ENCODE results near the gene NLGN1.

NLGN1 gene

DNA sequence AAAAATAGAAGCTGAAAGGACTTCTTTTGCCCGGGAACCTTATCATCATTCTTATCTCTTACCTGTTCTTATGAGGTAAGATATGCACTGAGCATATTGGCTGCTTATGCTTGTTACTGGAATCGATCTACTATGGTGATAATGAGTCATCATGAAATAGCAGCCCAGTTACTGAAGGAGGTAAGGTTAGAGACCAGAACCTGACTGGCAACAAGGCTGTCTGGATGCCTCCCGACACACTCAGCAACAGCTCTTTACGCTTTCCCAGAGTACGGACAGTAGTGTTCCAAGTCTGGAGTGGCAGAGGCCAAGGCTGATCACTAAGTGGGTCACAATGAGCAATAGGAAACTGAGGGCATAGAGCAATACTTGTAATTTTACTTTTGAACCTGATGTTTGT, 314.1 kb downstream of the NLGN1 start:
- no peak for DNase-seq (ENCODE audit: low read depth)

DNA sequence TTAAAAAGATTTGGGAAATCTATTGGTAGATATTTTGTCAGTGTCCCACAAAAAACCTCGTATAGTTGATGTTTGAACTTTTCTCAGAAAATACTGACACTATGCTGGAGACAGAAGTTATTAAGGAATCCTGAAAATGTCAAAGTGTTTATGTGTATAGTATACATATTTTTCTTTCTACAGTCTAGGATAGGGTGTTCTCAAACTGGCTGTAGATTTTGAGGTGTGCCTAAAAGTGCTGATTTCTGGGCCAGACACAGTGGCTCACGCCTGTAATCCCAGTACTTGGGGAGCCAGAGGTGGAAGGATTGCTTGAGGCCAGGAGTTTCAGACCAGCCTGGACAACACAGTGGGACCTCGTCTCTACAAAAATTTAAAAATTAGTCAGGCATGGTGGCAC, 322.0 kb downstream of the NLGN1 start:
- DNase-seq (ENCODE audit: low read depth), result no peak

DNA sequence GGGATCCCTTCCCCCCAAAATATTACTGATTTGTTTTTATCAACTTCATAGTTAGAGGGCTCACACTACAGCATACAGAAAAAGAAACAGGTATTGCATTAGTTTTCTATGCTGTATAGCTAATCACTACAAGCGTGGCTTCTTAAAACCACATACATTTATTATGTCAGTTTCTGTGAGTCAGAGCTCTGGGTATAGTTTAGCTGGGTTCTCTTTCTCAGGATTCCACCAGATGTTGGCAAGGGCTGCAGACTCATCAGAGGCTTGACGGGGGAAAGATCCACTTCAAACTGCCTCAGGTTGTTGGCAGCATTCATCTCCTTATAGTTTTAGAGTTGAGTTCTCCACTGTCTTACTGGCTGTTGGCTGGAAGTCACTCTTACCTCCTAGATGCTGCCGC, 328.0 kb downstream of the NLGN1 start:
- DNase-seq (ENCODE audit: low read depth), result no peak

DNA sequence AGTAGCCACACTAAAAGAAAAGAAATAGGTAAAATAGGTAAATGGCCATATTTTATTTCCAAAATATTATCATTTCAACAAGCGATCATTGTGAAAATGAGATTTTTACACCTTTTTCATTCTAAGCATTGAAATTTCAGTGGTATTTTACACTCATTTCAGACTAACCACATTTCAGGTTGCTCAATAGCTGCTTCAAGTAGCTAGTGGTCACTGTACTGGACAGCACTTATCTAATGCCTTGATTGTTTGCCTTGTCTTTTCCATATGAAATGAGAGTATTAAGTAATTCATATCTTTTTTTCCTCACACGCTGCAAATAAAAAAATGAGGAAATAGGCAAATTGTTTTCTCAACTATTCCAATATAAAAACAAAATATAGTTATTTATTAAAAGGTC, 332.8 kb downstream of the NLGN1 start:
- DNase-seq (ENCODE audit: low read depth), result no peak

DNA sequence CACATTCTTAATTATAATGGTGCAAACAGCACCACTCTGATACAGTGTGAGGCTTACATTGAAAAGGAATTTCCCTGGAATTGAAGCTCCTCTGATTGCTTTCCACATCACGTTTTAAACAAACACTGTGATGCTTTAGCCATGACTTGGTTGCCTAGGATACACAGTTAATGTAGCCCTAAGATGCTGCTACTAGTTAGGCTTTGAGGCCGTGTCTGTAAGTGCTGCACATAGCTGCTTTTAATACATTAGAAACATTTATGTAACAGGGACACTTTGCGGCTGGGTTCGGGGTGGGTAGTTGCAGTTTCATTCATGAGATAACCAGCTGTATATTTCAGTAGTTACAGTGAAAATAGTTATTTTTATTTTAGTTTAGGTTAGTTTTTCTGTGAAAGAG, 334.7 kb downstream of the NLGN1 start:
- DNase-seq (ENCODE audit: low read depth), result no peak

DNA sequence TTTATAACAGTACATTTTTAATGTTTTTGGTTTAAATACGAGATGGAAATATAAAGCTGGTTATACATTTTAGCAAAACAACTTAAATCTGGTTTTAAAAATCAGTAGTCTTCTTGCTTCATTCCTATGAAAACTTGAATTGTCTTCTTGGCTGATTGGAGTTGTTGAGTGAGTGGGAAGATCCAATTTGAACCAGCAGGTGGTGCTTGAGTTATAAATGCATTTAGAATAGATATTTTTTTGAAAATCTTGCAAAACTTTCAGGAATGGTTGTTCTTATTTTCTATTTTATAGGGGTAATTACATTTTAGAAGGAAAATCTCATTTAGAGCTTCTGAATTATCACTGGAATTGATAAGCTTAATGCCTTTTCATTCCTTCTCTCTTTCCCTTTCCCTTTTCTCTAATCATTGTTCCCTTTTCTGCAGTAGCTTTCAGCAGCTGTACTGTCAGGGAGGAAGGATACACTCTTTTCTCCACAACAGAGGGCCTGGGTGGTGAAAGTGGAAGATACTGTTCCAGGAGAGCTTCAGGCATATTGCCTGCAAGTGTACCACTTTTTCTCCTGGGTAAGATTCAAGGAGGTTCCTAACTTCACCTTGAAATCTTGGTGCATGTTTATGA, 335.6 kb downstream of the NLGN1 start:
- DNase-seq (ENCODE audit: low read depth), result no peak

DNA sequence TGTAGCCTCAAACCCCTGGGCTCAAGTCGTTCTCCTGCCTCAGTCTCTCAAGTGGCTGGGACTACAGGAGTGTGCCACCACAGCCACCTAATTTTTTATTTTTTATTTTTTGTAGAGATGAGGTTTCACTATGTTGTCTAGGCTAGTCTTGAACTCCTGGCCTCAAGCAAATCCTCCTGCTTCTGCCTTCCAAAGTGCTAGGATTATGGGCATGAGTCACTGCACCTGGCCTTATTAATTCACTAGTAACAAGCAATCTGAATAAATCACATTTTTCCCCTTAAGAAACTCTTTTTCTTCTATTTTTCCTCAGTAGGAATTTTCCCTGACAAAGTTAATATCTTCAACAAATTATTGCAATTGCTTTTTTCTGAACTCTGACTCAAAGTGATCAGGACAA, 336.9 kb downstream of the NLGN1 start:
- no peak for DNase-seq (ENCODE audit: low read depth)

DNA sequence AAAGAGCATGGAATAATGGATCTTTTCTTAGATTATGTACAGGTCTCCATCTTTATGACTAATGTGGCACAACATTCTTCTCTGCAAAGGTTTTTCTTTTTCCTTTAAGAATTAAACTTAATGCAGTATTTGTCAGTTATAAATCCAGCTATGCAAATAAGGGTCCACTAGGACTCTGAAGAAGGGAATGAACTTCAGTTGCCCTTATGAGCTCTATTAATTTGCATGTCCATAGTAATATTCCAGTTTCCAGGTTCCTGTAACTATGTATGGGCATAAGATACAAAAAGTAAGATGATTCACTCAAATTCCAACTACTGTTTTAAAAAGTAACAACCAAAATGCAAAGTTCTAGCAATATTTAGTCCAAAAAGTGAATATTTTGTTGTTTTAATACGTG, 337.4 kb downstream of the NLGN1 start:
- no peak for DNase-seq (ENCODE audit: low read depth)

DNA sequence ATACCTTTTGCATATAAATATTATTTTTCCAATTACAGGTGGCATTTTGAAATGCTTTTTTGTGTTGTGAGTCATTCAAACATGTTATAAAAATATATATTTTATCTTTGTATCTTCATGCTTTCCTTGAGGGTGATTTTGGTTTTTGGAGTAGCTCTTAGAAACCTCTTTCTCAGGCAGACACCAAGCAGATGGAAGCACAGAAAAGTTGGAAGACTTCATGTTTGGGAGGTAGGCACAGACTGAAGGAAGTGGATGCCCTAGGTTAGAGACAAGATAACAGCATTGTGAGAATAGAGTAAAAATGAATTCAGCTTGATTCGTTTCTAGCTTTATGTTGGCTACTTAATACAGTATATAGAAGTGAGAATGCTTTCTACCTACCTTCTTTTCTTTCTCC, 338.3 kb downstream of the NLGN1 start:
- no peak for DNase-seq (ENCODE audit: low read depth)

DNA sequence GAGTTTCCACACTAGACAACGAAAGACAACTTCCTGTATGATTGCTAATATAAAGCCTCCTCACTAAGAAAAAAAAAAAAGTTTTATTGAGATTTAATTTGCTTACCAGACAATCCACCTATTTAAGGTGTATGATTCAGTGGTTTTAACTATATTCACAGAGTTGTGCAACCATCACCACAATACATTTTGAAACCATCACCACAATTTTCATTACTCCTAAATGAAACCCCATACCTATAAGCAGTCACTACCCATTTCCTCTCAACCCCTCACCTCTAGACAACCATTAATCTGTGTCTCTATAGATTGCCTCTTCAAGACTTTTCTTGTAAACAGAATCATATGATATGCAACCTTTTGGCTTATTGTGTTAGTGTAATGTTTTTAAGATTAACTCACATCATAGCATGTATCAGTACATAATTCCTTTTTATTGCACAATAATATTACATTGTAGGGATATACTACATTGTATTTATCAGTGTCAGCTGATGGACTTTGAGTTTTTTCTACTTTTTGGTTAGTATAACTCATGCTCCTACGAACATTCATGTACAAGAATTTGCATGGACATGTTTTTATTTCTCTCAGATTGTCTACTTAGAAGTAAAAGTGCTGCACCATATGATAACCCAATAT, 339.7 kb downstream of the NLGN1 start:
- no peak for DNase-seq (ENCODE audit: low read depth)

DNA sequence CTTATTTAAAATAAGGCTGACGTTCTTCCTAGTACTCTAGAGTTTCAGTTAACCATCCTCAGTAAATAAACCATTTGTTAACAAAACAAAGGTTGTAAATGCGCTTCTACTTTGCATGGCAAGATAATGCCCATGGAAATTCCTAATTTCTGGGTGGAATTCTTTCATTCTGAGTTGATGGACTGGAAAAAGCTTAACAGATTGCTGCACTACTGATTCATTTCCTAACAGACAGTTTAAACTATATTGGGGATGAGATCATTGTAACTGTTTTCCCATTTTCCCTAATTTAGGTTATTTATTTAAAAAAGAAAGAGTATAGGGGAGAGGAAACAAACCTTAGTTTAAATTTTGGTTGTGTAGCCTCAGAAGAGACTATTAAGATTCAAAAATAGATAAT, 342.2 kb downstream of the NLGN1 start:
- DNase-seq (ENCODE audit: low read depth), result no peak

DNA sequence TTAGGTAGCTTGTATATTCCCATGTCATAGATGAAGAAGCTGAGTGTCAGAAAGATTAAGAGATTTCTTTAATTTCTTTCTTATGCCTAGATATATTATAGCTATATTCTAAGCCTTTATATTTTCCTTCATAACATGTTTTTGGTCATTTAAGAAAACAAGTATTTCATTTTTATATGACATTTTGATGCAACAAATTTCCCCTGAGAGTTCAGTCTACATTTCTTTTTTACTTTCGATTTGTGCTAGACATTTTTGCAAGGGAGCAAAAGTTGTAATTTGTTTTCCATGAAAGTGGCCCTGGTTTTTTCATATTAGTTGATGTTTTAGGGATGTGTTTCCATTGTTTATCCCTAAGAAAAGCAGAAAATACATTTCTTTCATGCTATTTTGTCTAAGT, 344.9 kb downstream of the NLGN1 start:
- DNase-seq (ENCODE audit: low read depth), result no peak

DNA sequence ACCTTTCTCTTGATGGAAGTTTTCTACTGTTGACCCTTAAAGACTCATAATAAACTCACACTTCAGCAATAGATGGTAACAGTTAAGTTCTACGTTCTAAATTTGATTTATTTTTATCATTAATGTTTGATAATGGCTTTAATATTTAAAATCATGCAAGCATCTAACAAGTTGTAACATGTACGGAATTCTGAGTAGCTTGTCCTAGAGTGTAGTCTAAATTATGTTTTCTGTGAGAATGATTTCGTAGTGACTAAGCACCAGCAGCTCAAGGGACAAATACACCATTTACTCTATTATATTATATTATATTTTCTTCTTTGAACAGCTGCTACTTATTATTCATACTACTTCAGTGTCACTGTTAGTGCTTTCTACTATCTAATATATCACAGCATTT, 345.6 kb downstream of the NLGN1 start:
- no peak for DNase-seq (ENCODE audit: low read depth)

DNA sequence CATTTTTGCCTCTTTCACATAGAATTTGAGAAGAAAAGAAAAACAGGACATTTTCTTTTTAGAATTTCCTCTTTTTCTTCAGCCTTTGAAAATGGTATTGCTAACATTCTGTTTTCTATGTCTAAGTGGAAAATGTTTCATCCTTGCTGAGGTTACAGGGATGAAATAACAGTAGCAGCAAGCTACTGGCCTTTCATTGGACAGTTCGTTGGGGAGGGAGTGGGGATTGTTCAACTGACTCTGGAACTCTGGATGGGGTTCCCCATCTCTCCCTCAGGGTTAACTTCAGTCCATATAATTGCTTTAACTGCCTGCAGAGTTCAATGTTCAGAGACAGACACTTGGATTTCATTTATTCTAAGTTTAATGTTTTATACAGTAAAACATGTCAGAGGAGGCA, 346.0 kb downstream of the NLGN1 start:
- no peak for DNase-seq (ENCODE audit: low read depth)

DNA sequence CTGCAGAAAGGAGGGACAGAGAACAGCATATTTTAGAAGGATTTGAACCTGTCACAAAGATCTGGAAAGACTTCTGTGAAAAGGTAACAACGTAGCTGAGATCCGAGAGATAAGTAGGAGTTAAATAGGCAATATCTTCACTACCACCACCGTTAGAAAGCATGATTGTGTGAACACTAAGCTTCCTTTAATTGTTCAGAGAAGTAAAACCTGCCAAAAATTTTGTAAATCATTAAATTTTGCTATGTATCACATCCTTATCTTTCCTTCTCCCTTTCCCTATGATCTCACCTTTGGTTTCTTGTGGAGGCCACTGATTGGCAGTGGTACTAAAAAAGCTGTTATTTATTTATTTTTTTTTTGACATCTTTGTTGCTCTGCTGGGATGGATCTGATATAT, 346.9 kb downstream of the NLGN1 start:
- no peak for DNase-seq (ENCODE audit: low read depth)

DNA sequence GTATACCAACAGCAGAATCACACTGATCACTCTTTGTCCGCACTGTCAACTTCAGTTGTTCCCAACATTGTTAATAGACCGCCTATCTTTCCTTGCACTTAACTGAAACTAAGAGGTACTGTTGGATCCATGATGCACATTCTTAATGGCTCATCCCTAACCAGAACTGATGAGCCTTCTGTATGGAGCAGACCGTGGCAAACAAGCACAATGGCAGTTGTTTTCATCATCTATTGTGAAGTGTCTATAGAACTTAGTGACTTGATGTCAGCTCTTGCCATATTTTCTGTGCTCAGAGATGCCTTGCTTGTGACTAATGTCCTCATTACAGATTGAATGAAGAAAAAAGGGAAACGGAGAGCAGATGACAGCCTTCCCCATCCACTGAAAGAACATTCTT, 347.4 kb downstream of the NLGN1 start:
- DNase-seq (ENCODE audit: low read depth), result no peak

DNA sequence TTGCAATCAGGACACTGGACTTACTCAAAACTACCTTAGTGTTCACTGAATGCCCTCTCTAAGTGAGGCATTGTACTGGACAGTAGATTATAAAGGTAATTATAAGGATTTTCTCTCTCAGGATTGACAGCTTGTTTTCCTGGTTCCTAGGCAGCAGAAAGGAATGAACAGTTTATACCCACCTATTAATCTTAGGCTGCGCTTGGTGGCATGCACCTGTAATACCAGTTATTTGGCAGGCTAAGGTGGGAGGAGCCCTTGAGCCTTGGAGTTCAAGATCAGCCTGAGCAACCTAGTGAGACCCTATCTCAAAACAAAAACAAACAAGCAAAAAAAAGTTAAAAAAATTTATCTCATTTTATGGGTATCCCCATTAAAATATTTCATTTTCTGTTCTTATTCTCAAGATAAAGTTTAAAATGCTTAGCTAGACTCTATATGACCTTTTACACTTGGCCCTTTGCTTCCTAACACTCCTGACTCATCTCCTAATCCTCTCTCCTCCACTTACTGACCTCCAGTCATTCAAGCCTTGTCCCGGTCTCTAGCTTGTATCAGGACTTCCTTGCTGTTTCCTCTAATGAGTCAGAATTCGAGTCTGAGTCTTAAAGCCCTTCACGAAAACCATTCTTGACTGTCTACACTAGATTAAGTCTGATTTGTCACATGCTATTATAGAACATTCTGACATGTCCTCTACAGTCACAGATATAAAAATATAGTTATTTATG, 348.6 kb downstream of the NLGN1 start:
- DNase-seq (ENCODE audit: low read depth), result no peak

DNA sequence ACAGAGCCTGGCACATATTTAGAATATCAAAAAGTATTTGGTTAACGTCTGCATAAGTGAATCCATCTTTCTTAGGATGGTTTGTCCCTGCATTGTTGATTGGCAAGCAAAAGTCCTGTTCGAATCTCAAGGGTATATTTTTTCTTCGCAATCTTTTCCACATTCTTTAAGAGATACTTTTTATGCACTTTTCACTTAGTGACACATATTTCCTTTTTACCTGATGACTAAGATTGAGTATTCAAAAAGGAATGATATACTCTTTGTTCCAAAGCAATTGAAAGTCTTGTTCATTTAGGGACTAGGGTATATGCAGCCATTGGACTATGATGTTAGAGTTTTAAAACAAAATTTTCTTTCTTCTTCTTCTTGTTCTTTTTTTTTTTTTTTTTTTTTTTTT, 349.9 kb downstream of the NLGN1 start:
- no peak for DNase-seq (ENCODE audit: low read depth)

DNA sequence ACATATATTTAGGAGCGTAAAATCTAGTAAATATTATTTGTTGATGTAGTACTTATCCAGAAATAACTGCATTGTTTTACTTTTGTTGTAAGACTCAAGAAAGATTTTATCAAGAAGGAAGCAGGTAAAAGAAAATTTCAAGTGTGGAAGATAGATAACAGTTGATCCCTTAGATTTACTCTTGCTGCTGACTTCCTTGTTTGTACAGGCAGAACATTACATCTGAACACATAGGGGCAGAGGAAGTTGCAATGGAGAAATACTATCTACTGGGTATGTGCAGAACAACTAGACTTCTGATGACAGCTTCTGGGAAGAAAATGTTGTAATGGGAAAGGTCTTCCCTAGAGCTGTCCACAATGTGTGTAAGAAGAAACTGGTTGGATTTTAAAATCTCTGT, 350.6 kb downstream of the NLGN1 start:
- no peak for DNase-seq (ENCODE audit: low read depth)

DNA sequence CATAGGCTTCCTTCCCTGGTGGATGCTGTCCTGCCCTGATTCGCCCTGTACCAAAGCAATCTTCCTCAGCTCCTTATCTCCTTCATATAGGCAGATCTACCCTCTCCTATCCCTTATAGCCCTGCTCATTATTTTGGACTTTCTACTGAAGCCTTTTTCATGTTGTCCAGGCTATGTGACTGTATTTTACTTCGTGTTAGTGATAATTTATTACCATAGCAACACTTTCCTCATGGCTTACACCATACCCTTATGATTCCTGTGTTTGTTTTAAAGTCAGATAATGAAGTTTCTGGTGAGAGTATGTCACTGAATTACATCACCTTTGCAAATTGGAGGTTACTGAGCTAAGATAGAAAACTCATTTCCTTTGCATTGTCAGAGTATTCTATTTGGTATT, 352.6 kb downstream of the NLGN1 start:
- DNase-seq (ENCODE audit: low read depth), result no peak

DNA sequence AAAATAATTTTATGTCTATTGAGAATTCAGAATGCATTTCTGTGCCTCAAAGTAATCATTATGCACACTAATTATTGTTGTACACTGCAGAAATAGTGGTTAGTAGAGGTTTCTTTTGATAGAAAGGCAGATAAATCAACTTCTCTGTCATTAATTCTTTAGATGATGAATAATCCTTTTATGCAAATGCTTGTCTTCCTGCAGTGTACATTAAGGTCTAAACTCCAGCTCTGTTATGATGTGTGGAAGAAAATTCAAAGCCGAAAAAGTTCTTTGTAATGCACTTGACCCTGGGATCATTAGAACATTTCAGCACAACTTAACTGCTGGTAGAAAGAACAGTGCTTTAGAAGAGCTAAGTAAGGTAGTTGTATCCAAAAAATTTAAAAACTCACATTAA, 353.0 kb downstream of the NLGN1 start:
- DNase-seq (ENCODE audit: low read depth), result no peak

DNA sequence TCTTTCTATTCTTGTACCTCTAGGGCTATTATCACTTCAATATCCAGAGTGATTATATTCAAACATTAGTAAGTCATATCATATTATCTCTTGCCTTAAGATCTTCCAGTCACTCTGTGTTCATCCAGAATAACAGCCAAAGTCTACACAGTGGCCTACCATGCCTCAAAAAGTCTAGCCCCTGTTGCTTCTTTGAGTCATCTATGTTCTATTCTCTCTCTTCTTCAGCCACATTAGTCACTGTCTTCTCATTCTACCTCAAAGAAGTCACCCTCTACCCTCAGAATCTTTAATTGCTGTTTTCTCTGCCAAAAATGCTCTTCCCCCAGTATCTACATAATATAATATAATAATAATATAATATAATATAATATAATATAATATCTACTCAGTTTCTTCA, 356.0 kb downstream of the NLGN1 start:
- no peak for DNase-seq (ENCODE audit: low read depth)

DNA sequence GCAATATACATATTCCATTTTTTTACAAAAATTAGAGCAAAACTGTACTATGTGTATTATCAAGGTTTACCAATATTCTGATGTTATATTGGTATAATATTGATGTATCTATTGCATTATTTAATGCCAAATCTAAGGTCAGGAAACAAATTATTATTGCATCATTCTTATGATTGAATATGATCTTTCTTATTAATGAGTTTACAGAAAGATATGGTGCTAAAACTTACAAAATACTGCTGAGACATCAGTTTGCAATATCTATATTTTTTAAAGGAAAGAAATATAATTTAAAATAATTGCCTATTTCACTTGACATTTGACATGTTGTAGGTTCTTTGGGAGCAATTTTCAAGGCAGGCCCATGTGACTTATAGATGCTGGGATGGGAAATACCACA, 357.6 kb downstream of the NLGN1 start:
- DNase-seq (ENCODE audit: low read depth), result no peak

DNA sequence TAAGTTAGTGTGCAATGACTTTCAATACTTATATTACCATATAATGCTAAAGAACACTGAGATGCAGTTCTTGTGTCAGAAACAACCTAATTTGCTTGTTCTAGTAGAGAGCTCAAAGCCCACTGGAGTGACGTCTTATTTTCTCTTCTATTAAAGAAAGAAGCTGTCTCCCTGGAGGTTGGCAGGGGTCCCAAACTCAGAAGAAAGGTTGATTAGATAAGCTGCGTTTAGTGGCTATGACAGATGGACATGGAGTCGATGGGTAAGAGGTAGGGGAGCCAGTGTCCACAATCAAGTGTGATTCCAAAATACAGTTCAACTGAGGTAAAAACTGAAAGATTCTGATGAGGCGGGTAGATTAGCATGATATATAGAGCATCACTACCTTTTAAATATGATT, 363.6 kb downstream of the NLGN1 start:
- DNase-seq (ENCODE audit: low read depth), result no peak
